HG03457 (cell line): ENCODE results near the gene PGAP6.
"Not testable (repeated sequence)": the region's sequence is repeated elsewhere in the genome, so short reads cannot be mapped to it uniquely, and the experiment has no call there.

Experiments used
- ATAC-seq: cut with Tn5 transposase; IDR thresholded peaks from one replicate; pipeline ENCODE4 v1.9.1; 2021; ENCODE audit warnings: moderate number of reproducible peaks; ENCODE audit not compliant: unreplicated experiment

PGAP6 gene

DNA sequence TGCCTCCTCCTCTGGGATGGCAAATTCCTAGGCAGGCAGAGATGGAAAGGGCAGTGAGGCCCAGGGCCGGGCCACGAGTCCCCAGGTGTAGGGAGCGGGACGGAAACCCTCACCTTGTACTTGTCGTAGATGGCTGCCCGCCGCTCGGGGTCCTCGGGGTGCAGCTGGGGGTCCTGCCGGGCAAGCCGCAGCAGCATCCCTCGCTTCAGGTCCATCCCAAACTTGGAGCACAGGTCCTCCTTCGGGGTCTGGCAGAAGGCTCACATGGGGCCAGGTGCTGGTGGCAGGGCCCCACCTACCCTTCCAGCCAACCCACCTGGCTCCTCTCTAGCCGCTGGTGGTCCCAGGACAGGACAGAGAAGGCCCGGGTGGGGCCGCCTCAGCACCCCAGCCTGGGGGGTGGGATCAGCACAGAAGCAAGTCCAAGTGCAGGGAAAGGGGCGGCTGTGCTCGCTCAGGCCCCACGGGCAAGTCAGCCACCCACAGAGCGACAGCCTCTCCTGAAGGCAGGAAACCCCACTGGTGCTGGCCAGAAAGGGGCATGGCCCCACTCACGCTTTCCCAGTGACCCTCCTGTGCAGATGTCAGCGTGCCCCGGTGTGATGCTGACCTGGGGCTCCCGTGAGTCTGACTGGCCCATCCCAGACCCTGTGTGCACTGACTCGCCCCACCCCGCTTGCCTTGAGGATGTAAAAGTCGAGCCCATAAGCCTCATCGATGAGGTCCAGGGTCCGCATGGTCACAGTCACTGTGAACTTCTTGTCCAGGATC is 13.2 kb downstream of the PGAP6 start:
- no peak for ATAC-seq

GRCh38 chr16:367333-367903 is 14.4 kb downstream of the PGAP6 start:
- no peak for ATAC-seq

DNA sequence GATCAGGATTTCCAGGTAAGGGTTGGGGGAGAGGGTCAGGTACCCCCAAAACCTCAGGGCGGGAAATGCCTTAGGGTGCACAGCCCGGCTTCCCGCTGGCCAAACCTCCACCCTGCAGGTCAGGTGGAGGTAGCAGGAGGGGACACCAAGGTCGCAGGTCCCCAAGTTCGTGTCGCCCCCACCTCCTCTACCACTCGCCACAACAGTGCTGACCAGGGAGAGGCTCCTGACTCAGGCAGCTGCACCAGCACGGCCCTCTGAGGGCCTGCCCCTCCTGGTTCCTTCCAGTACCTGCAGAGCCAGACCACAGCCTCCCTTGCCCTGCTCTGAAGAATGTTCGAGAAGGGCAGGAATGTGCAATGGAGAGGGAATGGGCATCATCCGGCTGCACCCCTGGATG is 15.3 kb downstream of the PGAP6 start:
- ATAC-seq = no peak

DNA sequence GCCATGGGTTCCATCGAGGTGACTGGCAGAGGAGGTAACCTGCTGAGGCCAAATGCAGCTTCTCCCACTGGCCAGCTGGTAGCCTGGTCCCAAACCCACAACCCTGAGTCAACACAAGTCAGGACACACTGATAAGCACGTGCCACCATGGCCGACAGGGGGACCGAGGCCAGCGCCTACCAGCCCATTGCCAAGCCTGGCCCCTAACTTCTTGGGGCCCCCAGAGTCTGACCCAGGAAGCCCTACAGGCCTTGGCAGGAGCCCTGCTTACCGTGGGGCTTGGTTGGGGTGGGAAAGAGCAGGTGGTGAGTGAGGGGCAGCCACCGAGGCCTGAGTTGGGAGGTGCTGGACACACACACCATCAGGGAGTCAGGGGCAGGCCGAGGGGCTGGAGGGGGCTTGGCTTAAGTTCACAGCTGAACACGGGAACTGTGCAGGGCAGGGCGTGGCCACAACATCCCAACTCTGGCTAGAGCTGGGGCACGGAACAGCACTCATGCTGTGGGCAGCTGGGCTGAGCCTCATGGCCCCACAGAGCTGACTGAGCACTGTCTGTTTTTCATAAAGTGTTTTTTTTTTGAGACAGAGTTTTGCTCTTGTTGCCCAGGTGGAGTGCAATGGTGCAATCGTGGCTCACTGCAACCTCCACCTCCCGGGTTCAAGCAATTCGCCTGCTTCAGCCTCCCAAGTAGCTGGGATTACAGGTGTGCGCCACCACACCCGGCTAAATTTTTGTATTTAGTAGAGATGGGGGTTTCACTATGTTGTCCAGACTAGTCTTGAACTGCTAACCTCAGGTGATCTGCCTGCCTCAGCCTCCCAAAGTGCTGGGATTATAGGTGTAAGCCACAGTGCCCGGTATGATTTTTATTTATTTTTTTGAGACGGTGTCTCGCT is 16.9 kb downstream of the PGAP6 start:
- no peak for ATAC-seq

- no peak for ATAC-seq
These were observed 17.9 kb downstream of the PGAP6 start for GRCh38 chr16:363766-364490.

- no peak for ATAC-seq
These were observed 18.5 kb downstream of the PGAP6 start for GRCh38 chr16:363110-363765.

DNA sequence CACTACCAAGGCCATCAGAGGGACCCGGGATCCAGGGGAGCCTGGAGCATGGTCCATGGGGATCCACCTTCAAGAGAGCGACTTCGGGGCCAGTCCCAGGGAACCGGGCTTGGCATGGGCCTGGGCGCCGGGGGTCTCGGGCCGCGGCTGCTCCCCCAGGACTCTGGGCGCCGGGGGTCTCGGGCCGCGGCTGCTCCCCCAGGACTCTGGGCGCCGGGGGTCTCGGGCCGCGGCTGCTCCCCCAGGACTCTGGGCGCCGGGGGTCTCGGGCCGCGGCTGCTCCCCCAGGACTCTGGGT is 19.1 kb downstream of the PGAP6 start:
- ATAC-seq = not testable (repeated sequence)

DNA sequence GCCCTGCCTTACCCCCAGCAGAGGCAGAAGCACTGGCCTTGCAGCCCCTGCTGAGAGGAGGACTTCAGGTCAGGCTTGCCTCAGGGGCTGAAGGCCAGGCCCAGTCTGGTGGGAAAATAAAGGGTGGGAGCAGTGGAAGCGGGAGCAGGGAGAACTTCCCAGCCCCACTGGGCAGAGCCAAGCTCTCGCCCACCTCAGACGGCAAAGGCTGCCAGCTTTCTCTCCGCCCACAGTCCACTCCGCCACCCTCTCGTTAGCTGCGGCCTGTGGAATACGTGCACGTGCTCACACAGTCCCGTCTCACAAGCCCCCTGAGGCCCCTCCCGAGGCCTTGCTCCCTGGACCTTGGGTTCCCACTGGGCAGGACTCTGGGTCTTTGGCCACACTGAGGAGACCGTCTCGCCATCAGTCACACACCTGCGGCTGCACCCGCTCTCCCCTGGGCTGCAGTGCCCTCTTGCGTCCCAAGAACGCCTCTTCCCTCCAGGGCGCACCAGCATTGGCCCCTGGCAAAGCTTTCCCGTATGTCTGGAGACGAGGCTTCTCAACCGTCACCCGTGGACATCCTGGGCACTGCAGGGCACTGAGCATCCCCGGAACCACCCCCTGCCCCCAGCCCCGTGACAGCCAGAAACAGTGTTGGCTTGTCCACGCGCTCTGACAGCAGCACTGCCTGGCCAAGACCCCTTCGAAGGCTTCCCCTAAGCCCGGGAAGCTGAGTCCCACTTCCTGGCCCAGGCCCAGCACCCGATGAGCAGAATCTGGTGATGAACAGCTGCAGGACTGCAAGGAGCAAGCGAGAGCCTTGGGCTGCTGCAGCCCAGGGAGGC is 19.7 kb downstream of the PGAP6 start:
- ATAC-seq = no peak

DNA sequence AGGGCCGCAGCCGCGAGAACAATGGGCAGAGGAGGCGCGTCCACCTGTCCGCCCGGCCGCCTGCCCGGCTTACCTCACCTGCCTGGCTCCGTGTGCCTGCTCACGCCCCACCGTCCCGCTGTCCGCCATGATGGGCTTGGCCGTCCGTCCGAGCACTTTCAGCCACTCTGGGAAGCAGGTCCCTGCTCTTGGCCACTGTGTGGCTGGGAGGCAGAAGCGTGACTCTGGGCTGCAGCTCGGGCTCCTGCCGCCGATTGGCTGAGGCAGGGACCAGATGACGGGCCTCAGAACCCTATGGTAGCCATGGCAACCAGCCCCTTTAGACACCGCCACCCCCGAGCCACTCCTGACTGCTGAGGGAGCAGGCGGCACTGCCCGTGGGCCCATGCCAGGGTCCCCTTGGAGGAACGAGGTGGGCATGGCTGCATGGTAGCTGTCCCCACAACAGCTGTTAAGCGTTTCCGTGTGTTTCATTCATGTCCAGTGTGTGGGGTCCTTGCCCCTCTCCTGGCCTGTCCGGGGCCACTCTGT is 20.4 kb downstream of the PGAP6 start:
- ATAC-seq = no peak

DNA sequence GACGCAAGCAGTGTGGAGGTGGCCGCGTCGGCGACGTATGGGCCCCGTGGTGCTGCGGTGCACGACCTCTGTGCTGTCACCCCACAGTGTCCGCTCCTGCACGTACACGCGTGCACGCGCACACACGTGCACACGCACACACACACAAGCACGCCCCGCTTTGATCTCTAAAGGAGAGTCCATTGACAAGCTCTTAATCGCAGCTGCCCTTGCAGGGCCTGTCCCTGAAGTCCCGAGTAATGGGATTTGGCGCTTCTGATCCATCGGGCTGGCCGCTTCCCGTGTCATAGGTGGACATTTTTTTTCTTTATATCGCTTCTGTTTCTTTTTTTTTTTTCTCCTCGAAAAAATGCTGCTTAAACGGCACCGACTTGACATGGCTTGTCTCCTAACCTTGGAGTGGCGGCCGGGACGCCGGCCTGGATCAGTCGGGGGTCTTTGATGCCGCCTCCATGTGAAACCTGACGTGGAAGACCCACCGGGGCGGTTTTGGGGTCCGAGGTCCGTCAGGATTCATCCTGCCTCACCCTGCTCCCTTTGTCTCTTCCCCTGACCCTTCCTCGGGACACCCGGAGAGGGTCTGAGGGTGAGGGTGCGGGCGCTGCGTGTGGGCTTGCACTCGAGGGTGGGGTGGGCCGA is 21.0 kb downstream of the PGAP6 start:
- no peak for ATAC-seq

DNA sequence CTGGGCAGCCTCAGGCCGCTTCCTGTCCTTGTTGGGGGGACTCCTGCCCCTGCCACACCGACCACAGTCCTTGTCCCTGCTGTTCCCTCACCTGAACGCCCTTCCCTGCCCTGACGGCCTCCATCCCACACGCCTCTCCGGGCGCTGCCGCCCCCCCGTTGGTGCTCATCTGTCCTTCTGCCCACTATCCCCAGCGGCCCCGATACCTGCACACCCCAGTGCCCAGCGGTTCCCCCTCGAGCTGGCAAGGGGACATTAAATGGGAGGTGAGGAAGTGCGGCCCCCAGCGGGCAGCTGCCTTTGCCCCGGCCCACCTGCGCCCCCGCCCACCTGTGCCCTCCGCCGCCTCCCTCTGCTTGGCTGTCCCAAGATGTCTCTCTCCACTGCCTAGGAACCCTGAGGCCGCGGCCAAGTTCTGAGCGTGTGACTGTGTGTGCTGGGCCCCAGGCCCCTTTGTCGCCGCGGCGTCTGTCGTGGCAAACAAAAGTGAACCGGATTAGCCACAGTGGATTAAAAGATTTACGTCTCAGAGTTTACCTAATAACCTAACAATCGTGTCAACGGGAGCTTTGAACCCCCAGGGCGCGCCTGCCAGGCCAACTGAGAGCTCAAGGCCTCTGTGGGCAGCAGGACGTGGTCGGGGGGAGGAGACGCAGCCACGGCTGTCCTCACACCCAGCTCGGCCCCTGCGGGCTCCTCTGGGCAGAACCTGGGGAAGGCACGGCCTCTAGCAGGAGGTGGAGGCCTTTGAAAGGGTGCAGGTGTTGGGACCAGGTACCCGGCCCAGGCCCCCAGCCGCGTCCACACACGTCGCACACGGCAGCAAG is 21.7 kb downstream of the PGAP6 start:
- no peak for ATAC-seq

GRCh38 chr16:359067-359763 is 22.6 kb downstream of the PGAP6 start:
- no peak for ATAC-seq

GRCh38 chr16:356741-357140 is 25.0 kb downstream of the PGAP6 start:
- no peak for ATAC-seq

GRCh38 chr16:354971-355461 is 26.8 kb downstream of the PGAP6 start:
- ATAC-seq = no peak

GRCh38 chr16:354291-354881 is 27.4 kb downstream of the PGAP6 start:
- ATAC-seq = no peak

- ATAC-seq = no peak
These were observed 28.1 kb downstream of the PGAP6 start for GRCh38 chr16:353404-354290.
